GM23248 (cell line): ENCODE data around the gene GNAI2. TPM values are rescaled to one million over a fixed set of nuclear protein-coding genes. Genes with fewer than 3 reads are reported as not detected.

ENCODE experiments used
- DNase-seq: peaks from one replicate; pipeline ENCODE4 v3.0.0-alpha.2; 2015
- H2AFZ ChIP-seq: fragments of 200-600 bp; sonication (generic); 2 replicates; pipeline ENCODE4 v1.6.1; 2016; ENCODE audit warnings: antibody characterized with exemption
- H3F3A ChIP-seq: fragments of 200-600 bp; sonication (generic); 2 replicates; pipeline ENCODE4 v1.6.1; 2016; ENCODE audit warnings: mild to moderate bottlenecking, antibody characterized with exemption, mixed run types; ENCODE audit not compliant: insufficient read depth
- H3K27ac ChIP-seq: fragments of 200-600 bp; sonication (generic); 2 replicates; pipeline ENCODE4 v1.5.1; 2016; ENCODE audit warnings: mild to moderate bottlenecking
- H3K27me3 ChIP-seq: fragments of 200-600 bp; sonication (generic); replicated peaks from 2 replicates; pipeline ENCODE4 v1.6.1; 2016; ENCODE audit warnings: mild to moderate bottlenecking; ENCODE audit not compliant: insufficient read depth
- H3K36me3 ChIP-seq: fragments of 200-600 bp; sonication (generic); 2 replicates; pipeline ENCODE4 v1.6.1; 2016; ENCODE audit warnings: low read depth, mild to moderate bottlenecking
- H3K4me1 ChIP-seq: fragments of 200-600 bp; sonication (generic); 2 replicates; pipeline ENCODE4 v1.6.1; 2016; ENCODE audit warnings: mild to moderate bottlenecking; ENCODE audit not compliant: insufficient read depth
- H3K4me2 ChIP-seq: fragments of 200-600 bp; sonication (generic); one replicate; pipeline ENCODE4 v1.6.1; 2016; ENCODE audit warnings: mild to moderate bottlenecking; ENCODE audit not compliant: unreplicated experiment
- H3K4me3 ChIP-seq: fragments of 200-600 bp; sonication (generic); 2 replicates; pipeline ENCODE4 v1.5.1; 2016; ENCODE audit warnings: mild to moderate bottlenecking
- H3K79me2 ChIP-seq: fragments of 200-600 bp; sonication (generic); 2 replicates; pipeline ENCODE4 v1.6.1; 2016; ENCODE audit warnings: mild to moderate bottlenecking; ENCODE audit not compliant: insufficient read depth
- H3K9ac ChIP-seq: fragments of 200-600 bp; sonication (generic); 2 replicates; pipeline ENCODE4 v1.6.1; 2016; ENCODE audit warnings: mild to moderate bottlenecking
- H3K9me2 ChIP-seq: fragments of 200-600 bp; sonication (generic); 2 replicates; pipeline ENCODE4 v1.6.1; 2016; ENCODE audit warnings: mixed run types, mild to moderate bottlenecking, moderate library complexity; ENCODE audit not compliant: insufficient read depth
- H3K9me3 ChIP-seq: fragments of 200-600 bp; sonication (generic); one replicate; pipeline ENCODE4 v1.6.1; 2017; ENCODE audit warnings: low read depth
- H4K20me1 ChIP-seq: fragments of 200-600 bp; sonication (generic); 2 replicates; pipeline ENCODE4 v1.6.0; 2016; ENCODE audit not compliant: insufficient read depth
- EZH2 ChIP-seq: fragments of 200-600 bp; sonication (generic); IDR thresholded peaks from 2 replicates; pipeline ENCODE4 v1.6.1; 2018; ENCODE audit warnings: antibody characterized with exemption, mild to moderate bottlenecking; ENCODE audit not compliant: insufficient read depth, poor library complexity, severe bottlenecking
- EZH2phosphoT487 ChIP-seq: fragments of 200-600 bp; sonication (generic); IDR thresholded peaks from 2 replicates; pipeline ENCODE4 v1.6.1; 2018; ENCODE audit warnings: antibody characterized with exemption, moderate library complexity, mild to moderate bottlenecking, low read depth; ENCODE audit not compliant: insufficient read depth
- whole genome bisulfite sequencing, 2 experiments: methylation state at CpG; one replicate each; pipeline ENCODE4 v1.1.6; 2015 to 2017; ENCODE audit warnings: low lambda C conversion rate in 2 of 2, low coverage in 1 of 2; ENCODE audit errors: missing lambda C conversion rate in 2 of 2; 5-methylcytosine and 5-hydroxymethylcytosine counted together
- in situ Hi-C: fragments of 300-500 bp; cut with MboI; formaldehyde crosslinking; loops from 2 replicates; pipeline ENCODE4 v1.15.0; 2020
- polyA plus RNA-seq: library from polyadenylated mRNA; unstranded; fragments of >200 nt; fragmentation: Nextera tagmentation; extraction: Ambion mirVana; gene quantifications from 2 replicates; pipeline ENCODE4 v1.2.1, GENCODE V29; 2016
- total RNA-seq: library from RNA; depleted of rRNA; stranded (reverse); fragments of >200 nt; shearing (Covaris generic); gene quantifications from 2 replicates; pipeline ENCODE4 v1.2.3, GENCODE V29; 2014

Gene GNAI2
- total and polyA plus RNA-seq, 2 experiments from 2014 or later = 424 to 427 TPM

- no peaks in the 10 kb centered on the region for H4K20me1 ChIP-seq
- H3K27me3 ChIP-seq = no peaks in the 10 kb centered on the region
- no peak overlapping the region for H3K4me3 ChIP-seq
- no peak overlapping the region for H3K27ac ChIP-seq
- DNase-seq = no peak
- peaks cover 2% of the 10 kb centered on the region; the same call in 1 of the 2 replicates for H3F3A ChIP-seq
- no peak for TF ChIP-seq EZH2
- no peak for TF ChIP-seq EZH2phosphoT487
- H3K9me2 ChIP-seq = no peaks in the 10 kb centered on the region
- H3K9me3 ChIP-seq = no peaks in the 10 kb centered on the region
- peaks cover 23% of the 10 kb centered on the region for H3K79me2 ChIP-seq
- peaks cover 6% of the 10 kb centered on the region for H3K4me1 ChIP-seq
- no peak overlapping the region for H2AFZ ChIP-seq
- in situ Hi-C loops = no loop called here
- WGBS, 2 experiments = 86 to 87% methylated on average over 20 to 22 of the region's 22 CpGs
- H3K9ac ChIP-seq = no peak overlapping the region
- no peak overlapping the region for H3K4me2 ChIP-seq
- H3K36me3 ChIP-seq = no peaks in the 10 kb centered on the region
Observed at GRCh38 chr3:50294492-50295403, 58.7 kb downstream of the GNAI2 start.

GRCh38 chr3:50295553-50296431 is 59.8 kb downstream of the GNAI2 start:
- Histone ChIP-seq H3K9me3 (no peaks in the 10 kb centered on the region), H2AFZ (no peak overlapping the region), H3K79me2 (peaks cover 14% of the 10 kb centered on the region), H3K9ac (no peak overlapping the region), H3K27ac (no peak overlapping the region), H4K20me1 (no peaks in the 10 kb centered on the region), H3F3A (peaks cover 11% of the 10 kb centered on the region), H3K4me1 (peaks cover 16% of the 10 kb centered on the region), H3K27me3 (no peaks in the 10 kb centered on the region), H3K4me3 (no peak overlapping the region), H3K4me2 (no peak overlapping the region), H3K9me2 (no peaks in the 10 kb centered on the region), H3K36me3 (no peaks in the 10 kb centered on the region)
- TF ChIP-seq EZH2 (no peak), EZH2phosphoT487 (no peak)
- WGBS, 2 experiments = 72 to 73% methylated on average over 8 of the region's 8 CpGs
- in situ Hi-C loops = no loop called here
- DNase-seq = no peak

GRCh38 chr3:50296721-50297383 is 60.8 kb downstream of the GNAI2 start:
- H3K4me2 ChIP-seq = no peak overlapping the region
- H3K27ac ChIP-seq = no peak overlapping the region
- H3K79me2 ChIP-seq = peaks cover 4% of the 10 kb centered on the region
- TF ChIP-seq EZH2 = no peak
- TF ChIP-seq EZH2phosphoT487 = no peak
- in situ Hi-C loops = no loop called here
- no peaks in the 10 kb centered on the region for H3K36me3 ChIP-seq
- WGBS, 2 experiments = 85 to 91% methylated on average over 14 to 18 of the region's 18 CpGs
- H3K4me1 ChIP-seq = peaks cover 16% of the 10 kb centered on the region
- no peaks in the 10 kb centered on the region for H3K27me3 ChIP-seq
- no peaks in the 10 kb centered on the region for H4K20me1 ChIP-seq
- no peak overlapping the region for H3K9ac ChIP-seq
- no peaks in the 10 kb centered on the region for H3K9me2 ChIP-seq
- no peak overlapping the region for H3K4me3 ChIP-seq
- H3F3A ChIP-seq = peaks cover 11% of the 10 kb centered on the region
- no peak for DNase-seq
- H2AFZ ChIP-seq = no peak overlapping the region
- H3K9me3 ChIP-seq = no peaks in the 10 kb centered on the region

- Histone ChIP-seq H3K4me1 (peaks cover 16% of the 10 kb centered on the region), H3K27me3 (no peaks in the 10 kb centered on the region), H2AFZ (no peak overlapping the region), H3F3A (peaks cover 11% of the 10 kb centered on the region), H3K79me2 (no peaks in the 10 kb centered on the region), H4K20me1 (no peaks in the 10 kb centered on the region), H3K27ac (no peak overlapping the region), H3K4me3 (no peak overlapping the region), H3K9me2 (no peaks in the 10 kb centered on the region), H3K36me3 (no peaks in the 10 kb centered on the region), H3K9ac (no peak overlapping the region), H3K4me2 (no peak overlapping the region), H3K9me3 (no peaks in the 10 kb centered on the region)
- 96 to 100% methylated on average over 2 of the region's 2 CpGs for WGBS, 2 experiments
- no peak for DNase-seq
- TF ChIP-seq EZH2 = no peak
- TF ChIP-seq EZH2phosphoT487 = no peak
- in situ Hi-C loops = no loop called here
Observed at GRCh38 chr3:50297384-50297775, 61.4 kb downstream of the GNAI2 start.
